NCI-H2227 (cell line): Measurements from ENCODE around the gene CNBP.
"Not testable (repeated sequence)": the region's sequence is repeated elsewhere in the genome, so short reads cannot be mapped to it uniquely, and the experiment has no call there.

ENCODE experiments used
- DNase-seq: peaks from one replicate; lab custom pipeline; 2025; ENCODE audit not compliant: unreplicated experiment; lab: John Stamatoyannopoulos, UW

CNBP gene

DNA sequence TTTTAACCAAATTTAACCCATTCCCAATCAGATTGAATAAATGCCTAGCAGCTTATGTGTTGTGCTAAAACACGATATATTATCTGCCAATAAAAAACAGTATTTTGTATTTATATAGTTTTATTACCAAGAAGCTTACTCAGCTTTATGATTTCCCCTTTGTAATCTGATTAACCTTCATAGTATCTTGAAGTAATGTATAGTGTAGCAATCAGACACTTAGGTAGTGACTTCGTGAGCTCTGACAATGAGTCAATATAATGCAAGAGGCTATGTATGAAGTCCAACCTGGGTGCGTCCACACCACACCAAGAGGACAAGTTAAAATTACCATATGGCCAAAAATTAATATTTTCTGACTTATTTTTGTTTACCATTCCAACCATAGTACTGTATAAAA, 2.1 kb upstream of the CNBP start:
- DNase-seq: no peak

GRCh38 chr3:129184784-129185542, 1.3 kb upstream of the CNBP start:
- DNase-seq: not testable (repeated sequence)

DNA sequence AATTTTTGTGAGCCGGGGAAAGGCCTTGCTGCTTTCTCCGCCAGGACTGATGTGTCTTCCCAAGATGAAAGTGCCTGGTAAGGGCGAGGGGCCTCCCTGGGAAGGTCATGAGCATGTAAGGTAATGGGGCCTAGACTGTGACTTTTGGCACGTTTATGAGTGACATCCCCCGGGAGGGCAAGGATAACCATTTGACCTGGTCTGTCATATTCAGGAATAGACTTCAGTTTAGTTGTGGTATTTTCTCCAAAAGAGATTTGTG, 631 bp upstream of the CNBP start:
- peak; percentile 5 for DNase-seq

GRCh38 chr3:129182390-129183185, 1.1 kb downstream of the CNBP start:
- DNase-seq: no peak

GRCh38 chr3:129181819-129182218, 1.9 kb downstream of the CNBP start:
- no peak for DNase-seq

- no peak for DNase-seq
Measured at GRCh38 chr3:129180461-129180860, 3.2 kb downstream of the CNBP start.

- DNase-seq: no peak
Measured at GRCh38 chr3:129176051-129176450, 7.6 kb downstream of the CNBP start.

DNA sequence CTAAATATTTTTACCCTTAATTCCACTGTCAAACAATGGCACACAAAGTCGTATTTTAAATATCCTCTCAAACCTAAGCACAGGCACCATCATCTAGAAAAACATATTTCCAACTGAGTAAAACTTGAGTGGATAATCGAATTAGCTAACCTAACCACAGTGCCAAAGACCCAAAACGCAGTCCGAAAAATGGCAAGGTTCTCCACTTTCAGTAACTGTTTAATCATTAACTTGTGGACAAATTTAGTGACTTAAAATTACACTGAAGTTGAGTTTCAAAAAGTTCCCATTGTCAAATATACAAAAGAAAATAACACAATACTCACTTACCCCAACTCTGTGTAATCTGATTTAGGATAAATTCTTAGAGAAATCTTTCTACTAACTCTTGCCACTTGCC, 10.0 kb downstream of the CNBP start:
- DNase-seq: no peak

DNA sequence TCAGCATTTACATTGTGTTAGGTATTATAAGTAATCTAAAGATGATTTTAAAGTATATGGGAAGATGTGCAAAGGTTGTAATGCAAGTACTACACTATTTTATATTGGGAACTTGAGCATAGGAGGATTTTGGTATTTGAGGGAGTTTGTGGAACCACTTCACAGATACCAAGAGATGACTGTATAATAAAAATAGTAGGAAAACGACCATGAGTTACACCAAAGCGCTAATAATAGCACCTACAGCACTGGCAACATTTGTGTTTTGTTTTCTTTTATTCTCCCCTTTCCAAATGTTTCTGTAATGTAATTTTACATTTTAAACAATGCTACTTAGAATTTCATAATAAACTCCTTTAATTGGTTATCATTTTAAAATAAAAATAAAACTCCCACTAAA, 10.5 kb downstream of the CNBP start:
- DNase-seq: no peak

GRCh38 chr3:129166579-129167332, 16.9 kb downstream of the CNBP start:
- DNase-seq: no peak

GRCh38 chr3:129165594-129165993, 18.1 kb downstream of the CNBP start:
- DNase-seq: not testable (repeated sequence)

GRCh38 chr3:129164500-129164899, 19.2 kb downstream of the CNBP start:
- DNase-seq: no peak

GRCh38 chr3:129162729-129163579, 20.7 kb downstream of the CNBP start:
- DNase-seq: no peak

GRCh38 chr3:129161860-129162271, 21.8 kb downstream of the CNBP start:
- DNase-seq: no peak

DNA sequence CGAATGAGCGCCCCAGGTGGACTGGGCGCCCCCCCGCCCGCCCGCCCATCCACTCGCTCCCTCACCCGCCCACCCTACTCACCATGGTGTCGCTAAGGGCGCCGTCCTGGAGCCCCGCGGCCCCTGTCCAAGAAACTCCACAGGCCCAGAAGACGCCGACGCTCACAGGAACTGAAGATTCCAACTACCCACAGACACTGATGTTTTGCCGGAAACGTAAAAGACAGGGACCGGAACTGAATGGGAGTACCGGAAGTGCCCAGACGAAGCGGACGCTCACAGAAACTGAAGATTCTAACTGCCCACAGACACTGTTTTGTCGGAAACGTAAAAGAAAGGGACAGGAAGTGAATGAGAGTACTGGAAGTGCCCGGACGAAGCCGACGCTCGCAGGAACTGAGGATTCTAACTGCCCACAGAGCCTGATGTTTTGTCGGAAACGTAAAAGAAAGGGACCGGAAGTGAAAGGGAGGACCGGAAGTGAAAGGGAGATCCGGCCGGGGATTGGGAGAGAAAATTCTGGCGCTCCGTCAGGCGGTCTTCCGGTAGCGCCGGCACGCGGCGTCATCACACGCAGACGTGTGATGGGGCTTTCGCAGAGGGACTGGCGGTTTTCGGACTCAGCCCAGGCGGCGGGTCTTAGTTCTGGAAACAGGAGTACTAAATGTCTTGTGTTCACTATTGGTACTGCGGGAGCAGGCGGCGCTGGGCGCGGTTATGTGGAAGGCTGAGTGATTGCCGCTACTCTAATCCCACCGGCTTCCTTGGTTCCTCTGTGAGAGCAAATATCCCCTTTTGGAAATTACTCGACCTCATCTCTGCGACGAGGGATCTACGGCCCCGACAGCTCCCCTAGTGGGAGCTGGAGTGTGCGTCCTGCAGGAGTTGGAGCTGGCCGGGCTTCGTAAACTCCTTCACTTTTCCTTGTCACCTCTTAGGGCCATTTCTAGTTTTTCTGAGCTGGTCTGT, 22.5 kb downstream of the CNBP start, which contains the start of gene ISY1:
Gene ISY1, minus strand, starts transcription at position 173 of the 969 bp plus-strand sequence. Its CDS starts 88 bp downstream, at position 85.
- DNase-seq: peak; percentile 90

DNA sequence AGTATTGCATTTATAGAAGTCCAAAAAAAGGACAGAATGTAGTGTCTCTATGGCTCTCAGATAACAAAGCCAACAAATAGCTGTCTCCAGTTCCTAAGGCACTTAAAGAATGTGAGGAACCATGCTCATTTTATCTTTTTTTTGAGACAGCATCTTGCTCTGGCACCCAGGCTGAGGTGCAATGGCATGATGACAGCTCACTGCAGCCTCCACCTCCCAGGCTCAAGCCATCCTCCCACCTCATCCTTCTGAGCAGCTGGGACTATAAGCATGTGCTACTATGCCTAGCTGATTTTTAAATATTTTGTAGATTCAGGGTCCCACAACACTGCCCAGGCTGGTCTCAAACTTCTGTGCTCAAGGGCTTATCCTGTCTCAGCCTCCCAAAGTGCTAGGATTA, 38.9 kb downstream of the CNBP start:
- DNase-seq: no peak

GRCh38 chr3:129141011-129141410, 42.7 kb downstream of the CNBP start:
- not testable (repeated sequence) for DNase-seq

- DNase-seq: no peak
Measured at GRCh38 chr3:129139911-129140310, 43.8 kb downstream of the CNBP start.

GRCh38 chr3:129136275-129136674, 47.4 kb downstream of the CNBP start:
- DNase-seq: not testable (repeated sequence)
